SK-N-MC (cell line): ENCODE measurements around the gene DCDC2.

Source experiments
- EZH2 ChIP-seq: fragments of 200-600 bp; sonication (generic); IDR thresholded peaks from one replicate; pipeline ENCODE4 v1.6.1; 2017; ENCODE audit warnings: antibody characterized with exemption
- POLR2AphosphoS5 ChIP-seq: IDR thresholded peaks from 2 replicates; pipeline ENCODE4 v1.6.1; 2012; ENCODE audit warnings: mild to moderate bottlenecking, low read depth, low read length, borderline replicate concordance

DNA sequence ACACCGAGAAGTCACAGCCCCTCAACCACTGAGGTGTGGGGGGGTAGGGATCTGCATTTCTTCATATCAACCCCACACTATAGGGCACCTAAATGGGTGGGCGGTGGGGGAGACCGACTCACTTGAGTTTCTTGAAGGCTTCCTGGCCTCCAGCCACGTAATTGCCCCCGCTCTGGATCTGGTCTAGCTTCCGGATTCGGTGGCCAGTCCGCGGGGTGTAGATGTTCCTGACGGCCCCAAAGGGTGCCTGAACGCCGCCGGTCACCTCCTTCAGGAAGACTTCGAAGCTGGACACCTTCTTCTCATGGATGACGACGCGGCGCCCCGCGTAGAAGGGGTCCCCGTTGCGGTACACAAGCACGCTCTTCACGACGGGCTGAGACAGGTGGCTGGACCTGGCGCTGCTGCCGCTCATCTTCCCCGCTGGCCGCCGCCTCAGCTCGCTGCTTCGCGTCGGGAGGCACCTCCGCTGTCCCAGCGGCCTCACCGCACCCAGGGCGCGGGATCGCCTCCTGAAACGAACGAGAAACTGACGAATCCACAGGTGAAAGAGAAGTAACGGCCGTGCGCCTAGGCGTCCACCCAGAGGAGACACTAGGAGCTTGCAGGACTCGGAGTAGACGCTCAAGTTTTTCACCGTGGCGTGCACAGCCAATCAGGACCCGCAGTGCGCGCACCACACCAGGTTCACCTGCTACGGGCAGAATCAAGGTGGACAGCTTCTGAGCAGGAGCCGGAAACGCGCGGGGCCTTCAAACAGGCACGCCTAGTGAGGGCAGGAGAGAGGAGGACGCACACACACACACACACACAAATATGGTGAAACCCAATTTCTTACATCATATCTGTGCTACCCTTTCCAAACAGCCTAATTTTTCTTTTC lies at the start of gene DCDC2:
- TF ChIP-seq POLR2AphosphoS5 (peak; percentile 65), EZH2 (no peak)
